ENCODE data around the gene MGAT1.

- no peak for TF ChIP-seq CTCF (conservative IDR thresholded peaks at IDR 0.05 in 1 of 2, IDR thresholded peaks at IDR 0.05 in 1 of 2; ENCODE audit: extremely low read depth in 1 of 2, insufficient read depth in 1 of 2, low read depth in 1 of 2, low read length in 2 of 2)
- TF ChIP-seq EZH2 (IDR thresholded peaks at IDR 0.05; ENCODE audit: borderline replicate concordance, low read length), result no peak
Measured at GRCh38 chr5:180801596-180802324, 846 bp downstream of the MGAT1 start.

All from mammary epithelial cell (primary cell).